Right renal cortex interstitium (tissue), 3 donors: ENCODE data around the gene HOXA9. TPM values are rescaled to one million over a fixed set of nuclear protein-coding genes. Genes with fewer than 3 reads are reported as not detected.

Source experiments
- DNase-seq, 3 donors: peaks; one replicate each; pipeline ENCODE4 v3.0.0-alpha.2; 2013; ENCODE audit warnings: low read depth in 3 of 3, low spot score in 2 of 3
- polyA plus RNA-seq, 3 donors: library from polyadenylated mRNA; unstranded; fragments of 120-200 nt; gene quantifications; one replicate each; pipeline ENCODE4 v1.2.1, GENCODE V29; 2013; ENCODE audit not compliant: insufficient read length in 3 of 3

The HOXA9 gene
- polyA plus RNA-seq, 3 donors, result 85.6 to 118 (median 95.9) TPM

DNA sequence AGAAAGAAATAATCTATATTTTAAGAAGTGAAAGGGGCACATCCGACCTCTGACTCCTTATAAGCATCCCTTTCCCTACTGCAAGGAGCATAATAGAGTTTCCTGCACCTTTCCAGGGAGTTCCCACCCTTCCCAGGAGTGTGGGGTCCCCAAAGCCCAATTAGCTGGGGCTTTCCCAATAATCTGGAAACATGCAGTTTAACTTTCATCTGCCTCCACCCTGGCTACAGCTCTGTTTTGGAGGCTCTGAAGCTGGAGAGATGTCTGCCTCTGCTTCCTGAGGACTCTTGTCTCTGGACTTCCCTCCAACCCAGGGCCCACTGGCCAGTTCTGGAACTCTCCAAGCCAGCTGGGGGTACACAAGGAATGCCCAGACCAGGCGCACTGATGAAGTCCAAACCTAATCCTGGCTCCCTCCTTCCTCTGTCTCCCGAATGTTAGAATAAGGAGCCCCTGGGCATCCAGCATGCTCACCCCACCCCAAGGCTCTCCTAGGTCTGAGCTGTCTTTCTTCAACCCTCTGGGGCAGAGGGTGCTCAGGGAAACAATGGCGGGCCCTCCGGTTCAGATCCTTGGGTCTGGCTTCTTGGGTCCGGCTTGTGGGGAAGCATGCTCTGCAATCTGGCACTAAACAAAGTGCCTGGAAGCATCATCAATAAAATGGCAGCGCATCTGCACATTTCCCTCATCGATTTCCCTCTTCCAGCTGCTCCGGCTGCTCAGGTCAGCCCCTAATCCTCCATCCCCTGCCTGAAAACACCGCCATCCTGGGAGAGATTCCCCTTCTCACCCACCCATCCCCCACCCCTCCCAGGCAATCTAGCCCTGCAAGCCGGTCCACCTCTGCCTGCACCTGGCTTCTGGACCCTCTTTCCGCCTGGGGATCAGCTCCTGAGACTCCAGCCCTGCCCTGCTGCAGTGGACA lies 48.1 kb downstream of the HOXA9 start:
- no peak for DNase-seq

DNA sequence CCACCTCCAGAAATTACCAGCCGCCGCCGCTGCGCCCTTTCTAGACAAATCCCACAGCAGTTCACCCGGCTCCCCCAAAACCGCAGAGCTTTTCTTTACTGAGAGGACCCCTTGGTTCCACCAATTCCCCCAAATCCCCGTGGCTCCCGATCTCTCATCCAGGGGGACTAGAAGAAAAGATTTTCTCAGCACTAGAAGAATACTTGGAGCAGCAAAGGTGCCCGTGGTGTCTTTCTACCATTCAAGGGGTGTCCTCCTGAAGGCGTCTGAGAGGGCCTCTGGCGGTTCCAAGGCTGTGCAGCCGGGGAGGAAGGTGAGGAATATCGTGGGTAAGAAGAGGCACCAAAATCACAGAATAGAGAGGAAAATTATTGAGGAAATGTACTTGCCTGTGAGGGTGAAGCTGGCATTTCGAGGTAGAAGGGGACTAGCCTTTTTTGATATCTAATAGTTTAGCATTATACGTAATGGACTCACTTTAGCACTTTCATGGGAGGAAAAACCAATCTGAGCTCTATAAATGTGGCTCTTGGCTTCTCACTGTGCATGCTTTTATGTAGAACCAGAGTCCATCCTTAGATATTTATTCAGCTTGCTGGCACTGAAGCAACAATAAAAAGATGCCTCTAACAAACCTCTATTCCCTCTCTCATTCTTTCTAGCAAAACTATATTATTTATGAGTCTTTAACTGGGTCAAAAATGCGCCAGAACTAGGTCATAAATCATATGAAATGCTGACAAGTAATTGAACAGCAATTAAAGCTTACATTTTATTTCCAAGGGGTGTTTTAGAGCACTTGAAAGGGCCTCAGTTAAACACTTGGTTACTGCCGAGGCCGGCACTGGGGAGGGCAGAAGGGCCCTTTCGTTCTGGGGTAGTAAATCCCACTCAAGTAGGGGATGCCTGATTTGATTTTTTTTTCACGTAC lies 49.0 kb downstream of the HOXA9 start:
- DNase-seq, result no peak

DNA sequence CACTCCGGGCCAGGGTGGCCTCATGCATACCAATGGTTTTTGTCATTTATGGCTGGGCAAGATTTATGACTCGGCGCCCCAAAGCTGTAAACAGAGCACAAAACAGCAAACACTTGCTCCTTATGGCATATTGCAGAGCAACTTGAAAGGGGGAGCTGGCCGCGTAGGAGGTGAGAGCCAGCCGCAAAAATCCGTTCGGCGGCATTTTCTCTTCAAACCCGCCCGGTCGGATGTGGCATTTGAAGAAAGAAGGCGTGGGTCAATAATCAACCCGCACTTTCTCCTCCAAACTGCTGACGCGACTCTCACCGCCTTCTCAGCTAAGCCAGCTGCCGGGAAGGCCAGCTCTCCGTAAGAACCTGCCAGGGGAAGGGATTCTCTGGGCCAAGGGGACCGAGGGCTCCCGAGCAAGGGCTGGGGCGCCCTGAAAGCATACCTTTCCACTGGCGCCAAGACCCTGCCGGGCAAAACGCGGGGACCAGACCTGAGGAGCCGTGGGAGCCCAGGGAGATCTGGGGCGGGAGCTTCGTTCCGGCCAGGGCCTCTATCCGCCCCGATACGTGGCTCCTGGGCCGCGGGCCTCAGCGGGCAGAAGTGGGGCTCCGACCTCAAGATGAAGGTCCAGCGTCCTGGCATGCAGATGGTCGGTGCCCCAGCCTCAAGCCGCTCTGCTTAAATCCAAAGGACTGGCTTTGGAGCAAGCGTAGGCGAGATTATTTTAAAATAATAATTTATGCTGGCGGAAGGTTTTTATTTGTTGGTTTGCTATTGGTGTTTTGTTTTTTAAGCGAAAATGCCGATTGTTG lies 49.9 kb downstream of the HOXA9 start:
- no peak for DNase-seq

DNA sequence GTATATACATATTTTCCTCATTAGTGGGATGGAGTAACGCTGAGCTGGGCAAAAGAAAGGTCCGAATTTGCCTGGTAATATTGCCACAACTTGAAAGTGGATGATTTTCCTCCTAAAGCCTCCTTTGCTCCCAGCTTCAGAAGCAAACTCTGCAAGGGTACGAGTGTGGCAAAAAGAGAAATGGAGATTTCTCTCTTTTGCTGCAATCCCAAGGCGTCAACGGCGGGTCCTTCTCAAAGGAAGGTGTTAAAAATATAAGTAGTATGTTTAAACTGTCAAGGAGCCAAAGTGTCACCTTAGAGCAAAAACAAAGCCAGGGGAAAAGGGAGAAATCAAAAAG lies 50.5 kb downstream of the HOXA9 start:
- DNase-seq, result no peak

DNA sequence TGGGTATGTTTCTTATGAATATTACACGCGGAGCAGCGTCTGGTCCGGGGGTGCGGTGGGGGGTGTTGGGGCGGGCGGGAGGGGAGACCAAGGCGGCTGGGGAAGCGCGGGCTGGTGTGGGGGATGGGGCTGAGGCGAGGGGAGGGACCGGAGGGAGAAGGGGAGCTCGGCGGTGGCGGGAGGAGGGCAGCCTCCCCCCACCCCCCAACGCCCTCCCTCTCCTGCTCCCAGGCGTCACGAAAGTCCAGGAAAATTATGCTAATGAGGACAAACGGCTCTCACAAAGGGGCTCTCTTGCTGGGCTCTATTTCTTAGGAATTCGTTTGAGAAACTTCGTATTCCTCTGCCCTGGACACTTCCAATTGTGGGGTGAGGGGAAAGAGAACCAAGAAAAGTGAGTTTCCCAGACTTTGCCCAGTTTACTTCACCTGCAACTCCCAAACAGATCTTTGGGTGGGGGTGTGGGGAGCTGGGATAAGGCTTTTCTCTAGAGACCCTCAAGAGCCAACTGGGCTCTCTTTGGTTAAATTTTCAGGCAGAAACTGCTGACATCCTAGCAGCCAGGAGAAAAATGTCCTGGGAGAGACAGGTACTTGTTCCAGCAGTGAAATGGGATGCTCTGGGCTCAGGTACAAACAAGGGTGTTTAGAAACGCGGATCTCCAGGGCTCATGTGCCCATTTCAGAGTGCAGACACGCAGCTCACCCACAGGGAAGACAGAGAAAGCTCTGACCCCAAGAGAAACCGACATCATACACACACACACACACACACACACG lies 51.2 kb downstream of the HOXA9 start:
- no peak for DNase-seq

DNA sequence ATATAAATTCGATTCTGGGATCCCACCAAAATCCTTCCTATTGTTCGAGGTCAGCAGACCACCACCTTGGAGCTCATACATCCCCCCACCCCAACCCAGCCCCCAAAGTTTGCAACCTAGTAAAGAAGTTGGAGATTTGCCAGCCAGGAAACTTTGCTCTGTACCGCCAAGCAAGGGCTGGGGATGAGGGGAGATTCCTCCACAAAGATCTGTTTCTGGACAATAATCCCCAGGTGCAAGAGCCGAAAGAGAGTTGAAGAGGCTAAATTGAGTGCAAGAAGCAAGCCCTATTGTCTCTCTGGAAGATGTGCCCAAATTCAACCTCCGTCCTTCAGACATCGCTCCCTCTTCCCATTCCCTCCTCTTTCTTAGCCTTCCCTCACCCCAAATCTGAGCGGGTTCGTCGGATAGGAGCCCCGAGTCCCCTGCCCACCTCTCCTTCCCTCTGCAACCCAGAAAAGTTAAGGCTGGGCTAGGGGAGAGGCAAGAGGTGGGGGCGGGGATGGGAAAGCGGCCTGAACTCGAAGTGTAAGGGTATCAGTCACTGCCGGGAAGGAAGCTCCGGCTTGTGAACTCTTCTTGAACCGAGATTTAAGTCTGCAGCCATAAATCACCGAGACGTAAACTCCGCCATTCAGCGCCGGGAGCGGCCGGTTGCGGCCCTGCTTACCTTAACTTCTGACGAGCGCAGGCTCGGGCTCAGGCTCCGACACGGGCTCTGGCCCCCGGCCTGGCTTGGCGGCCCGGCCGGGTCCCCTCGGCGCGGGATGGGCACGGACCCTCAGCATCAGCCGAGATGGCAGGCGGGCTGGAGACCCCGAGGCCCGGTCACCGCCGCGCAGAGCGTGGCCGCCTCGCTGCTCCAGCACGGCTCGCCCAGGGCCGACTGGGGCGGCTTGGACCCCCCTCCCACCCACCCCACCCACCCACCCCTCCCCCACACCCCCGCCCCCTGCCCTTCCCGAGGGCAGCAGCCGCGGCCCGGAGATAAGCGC lies 52.1 kb downstream of the HOXA9 start:
- no peak for DNase-seq

Other genes with a start within 250 kb of the HOXA9 start
- 1 to 10 TPM; 2.3 to 2.5 (median 2.4) TPM for gene HOXA1, start 69.5 kb downstream of the HOXA9 start, polyA plus RNA-seq
- gene HOXA2, start 62.9 kb downstream of the HOXA9 start, polyA plus RNA-seq, result 1 to 10 TPM; 6.7 to 8.5 (median 7.1) TPM
- gene HOXA4, start 34.8 kb downstream of the HOXA9 start, polyA plus RNA-seq, result 10 to 100 TPM; 15.7 to 22.5 (median 17.3) TPM
- gene HOXA5, start 21.9 kb downstream of the HOXA9 start, polyA plus RNA-seq, result 10 to 100 TPM; 59.7 to 73.7 (median 63.8) TPM
- gene HOXA6, start 17.8 kb downstream of the HOXA9 start, polyA plus RNA-seq, result 10 to 100 TPM; 18.7 to 24.4 (median 22.0) TPM
- gene HOXA3, start 13.0 kb downstream of the HOXA9 start, polyA plus RNA-seq, result 10 to 100 TPM; 23.7 to 32.8 (median 29.3) TPM
- 10 to 100 TPM; 24.8 to 27.6 (median 26.1) TPM for gene HOXA7, start 8.9 kb downstream of the HOXA9 start, polyA plus RNA-seq
- 100 to 1,000 TPM; 130 to 142 (median 140) TPM for gene HOXA10, start 8.8 kb upstream of the HOXA9 start, polyA plus RNA-seq
- gene HOXA11, start 19.7 kb upstream of the HOXA9 start, polyA plus RNA-seq, result 10 to 100 TPM; 33.0 to 35.3 (median 34.6) TPM
- gene HOXA13, start 34.6 kb upstream of the HOXA9 start, polyA plus RNA-seq, result under 1 TPM in 2 of 3 donors, not detected in 1; 0.06 TPM
- gene EVX1, start 77.3 kb upstream of the HOXA9 start, polyA plus RNA-seq, result under 1 TPM; 0.04 to 0.11 (median 0.06) TPM